ENCODE measurements around the gene SLC22A3.

Gene SLC22A3

DNA sequence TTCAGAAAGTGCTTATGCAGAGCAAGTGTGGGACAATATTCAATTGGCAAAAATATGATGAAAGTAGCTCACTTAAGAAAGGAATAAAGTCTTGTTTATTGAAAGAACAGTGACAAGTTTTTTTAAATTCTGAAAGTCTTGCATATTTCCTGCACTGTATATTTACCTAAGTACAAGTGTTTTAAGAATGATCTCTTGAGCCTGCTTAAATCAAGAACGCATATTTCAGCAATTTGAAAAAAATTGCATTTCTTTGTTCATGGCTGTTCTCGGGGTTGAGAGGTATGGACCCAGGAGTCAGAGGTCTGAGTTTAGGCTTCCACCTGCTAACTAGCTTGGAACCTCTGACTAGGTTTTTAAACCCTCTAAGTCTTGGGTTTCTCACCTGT is 27.4 kb downstream of the SLC22A3 start:
- no peaks in the 10 kb centered on the region for H3K4me1 ChIP-seq (ENCODE audit: insufficient read depth, insufficient read length)
- no peak overlapping the region for H3K4me3 ChIP-seq (ENCODE audit: insufficient read length, low read depth)
- H3K27me3 ChIP-seq (ENCODE audit: insufficient read depth, insufficient read length): no peaks in the 10 kb centered on the region
- DNase-seq (ENCODE audit: low read depth, low spot score): no peak
- H3K36me3 ChIP-seq (ENCODE audit: insufficient read depth, insufficient read length, low read length): no peaks in the 10 kb centered on the region
- TF ChIP-seq SUZ12 (IDR thresholded peaks at IDR 0.05; ENCODE audit: extremely low read depth, insufficient read depth, insufficient read length): no peak
- TF ChIP-seq ZNF274 (IDR thresholded peaks at IDR 0.05; ENCODE audit: low read depth, low read length): no peak
- no peak for TF ChIP-seq YY1 (IDR thresholded peaks at IDR 0.05; ENCODE audit: insufficient read depth, insufficient read length)
- no peak overlapping the region for H3K9ac ChIP-seq (ENCODE audit: insufficient read length, low read depth)
- no peaks in the 10 kb centered on the region for H3K9me3 ChIP-seq (ENCODE audit: insufficient read depth, low read length)

DNA sequence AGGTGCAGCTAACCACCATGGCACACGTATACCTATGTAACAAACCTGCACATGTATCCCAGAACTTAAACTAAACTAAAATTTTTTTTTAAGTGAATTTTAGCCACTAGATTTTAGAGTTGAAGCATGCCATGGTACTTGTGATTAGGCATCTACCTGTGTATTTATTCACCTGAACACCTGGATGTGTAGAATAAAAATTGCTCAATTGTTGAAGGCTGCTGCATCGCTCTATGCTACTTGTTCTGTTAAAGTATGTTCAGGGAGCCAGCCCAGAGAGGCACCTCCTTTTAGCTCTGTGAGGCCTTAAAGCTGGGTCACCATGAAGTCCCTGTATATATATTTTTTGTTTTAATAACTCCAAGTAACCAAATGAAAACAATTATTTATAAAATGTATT is 28.3 kb downstream of the SLC22A3 start:
- no peak for DNase-seq (ENCODE audit: low read depth, low spot score)
- Histone ChIP-seq H3K9me3 (ENCODE audit: insufficient read depth, low read length) (no peaks in the 10 kb centered on the region), H3K9ac (ENCODE audit: insufficient read length, low read depth) (no peak overlapping the region), H3K4me1 (ENCODE audit: insufficient read depth, insufficient read length) (no peaks in the 10 kb centered on the region), H3K4me3 (ENCODE audit: insufficient read length, low read depth) (no peak overlapping the region), H3K36me3 (ENCODE audit: insufficient read depth, insufficient read length, low read length) (no peaks in the 10 kb centered on the region), H3K27me3 (ENCODE audit: insufficient read depth, insufficient read length) (no peaks in the 10 kb centered on the region)
- no peak for TF ChIP-seq ZNF274 (IDR thresholded peaks at IDR 0.05; ENCODE audit: low read depth, low read length)
- TF ChIP-seq SUZ12 (IDR thresholded peaks at IDR 0.05; ENCODE audit: extremely low read depth, insufficient read depth, insufficient read length): no peak
- no peak for TF ChIP-seq YY1 (IDR thresholded peaks at IDR 0.05; ENCODE audit: insufficient read depth, insufficient read length)

DNA sequence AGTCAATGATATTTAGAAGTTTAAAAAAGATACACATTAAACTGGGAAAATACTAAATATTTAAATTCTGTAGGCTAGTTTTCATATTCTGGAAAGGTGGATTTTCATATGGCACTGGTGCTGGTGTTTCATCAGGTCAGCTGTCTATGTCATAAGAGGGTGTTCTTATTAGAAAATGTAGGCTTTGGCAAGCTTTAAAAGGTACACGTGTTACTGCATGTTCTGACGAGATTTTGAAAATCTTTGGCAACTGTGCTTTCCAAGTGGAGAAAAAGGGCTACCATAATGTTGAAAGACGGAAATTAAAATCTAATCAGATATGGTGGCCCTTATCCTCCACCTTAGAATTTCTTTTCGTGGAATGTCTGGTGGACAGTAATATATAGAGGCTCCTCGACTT is 30.0 kb downstream of the SLC22A3 start:
- H3K27me3 ChIP-seq (ENCODE audit: insufficient read depth, insufficient read length): no peaks in the 10 kb centered on the region
- H3K9ac ChIP-seq (ENCODE audit: insufficient read length, low read depth): no peak overlapping the region
- H3K4me3 ChIP-seq (ENCODE audit: insufficient read length, low read depth): no peak overlapping the region
- no peaks in the 10 kb centered on the region for H3K36me3 ChIP-seq (ENCODE audit: insufficient read depth, insufficient read length, low read length)
- H3K4me1 ChIP-seq (ENCODE audit: insufficient read depth, insufficient read length): no peaks in the 10 kb centered on the region
- TF ChIP-seq YY1 (IDR thresholded peaks at IDR 0.05; ENCODE audit: insufficient read depth, insufficient read length): no peak
- TF ChIP-seq SUZ12 (IDR thresholded peaks at IDR 0.05; ENCODE audit: extremely low read depth, insufficient read depth, insufficient read length): no peak
- no peak for TF ChIP-seq ZNF274 (IDR thresholded peaks at IDR 0.05; ENCODE audit: low read depth, low read length)
- DNase-seq (ENCODE audit: low read depth, low spot score): no peak
- H3K9me3 ChIP-seq (ENCODE audit: insufficient read depth, low read length): no peaks in the 10 kb centered on the region

DNA sequence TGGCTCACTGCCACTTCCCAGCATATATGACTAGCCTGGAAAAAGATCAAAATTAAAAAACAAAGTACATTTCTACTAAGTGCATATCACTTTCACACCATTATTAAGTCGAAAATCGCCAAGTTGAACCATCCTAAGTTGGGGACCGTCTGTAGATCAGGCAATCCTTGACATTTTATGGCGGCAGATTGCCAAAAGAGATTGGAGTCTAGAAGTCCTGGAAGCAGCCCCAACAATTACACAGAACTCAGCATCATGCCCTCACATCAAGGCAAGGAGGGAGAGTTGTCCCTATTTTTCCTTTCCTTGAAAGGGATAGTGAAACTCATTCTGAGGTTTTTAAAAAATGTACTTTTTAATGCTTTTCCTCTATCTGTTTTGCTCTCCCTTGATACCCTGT is 30.7 kb downstream of the SLC22A3 start:
- TF ChIP-seq ZNF274 (IDR thresholded peaks at IDR 0.05; ENCODE audit: low read depth, low read length) (no peak), YY1 (IDR thresholded peaks at IDR 0.05; ENCODE audit: insufficient read depth, insufficient read length) (no peak), SUZ12 (IDR thresholded peaks at IDR 0.05; ENCODE audit: extremely low read depth, insufficient read depth, insufficient read length) (no peak)
- no peaks in the 10 kb centered on the region for H3K27me3 ChIP-seq (ENCODE audit: insufficient read depth, insufficient read length)
- H3K9me3 ChIP-seq (ENCODE audit: insufficient read depth, low read length): no peaks in the 10 kb centered on the region
- no peak for DNase-seq (ENCODE audit: low read depth, low spot score)
- no peak overlapping the region for H3K9ac ChIP-seq (ENCODE audit: insufficient read length, low read depth)
- no peaks in the 10 kb centered on the region for H3K36me3 ChIP-seq (ENCODE audit: insufficient read depth, insufficient read length, low read length)
- no peaks in the 10 kb centered on the region for H3K4me1 ChIP-seq (ENCODE audit: insufficient read depth, insufficient read length)
- H3K4me3 ChIP-seq (ENCODE audit: insufficient read length, low read depth): no peak overlapping the region

DNA sequence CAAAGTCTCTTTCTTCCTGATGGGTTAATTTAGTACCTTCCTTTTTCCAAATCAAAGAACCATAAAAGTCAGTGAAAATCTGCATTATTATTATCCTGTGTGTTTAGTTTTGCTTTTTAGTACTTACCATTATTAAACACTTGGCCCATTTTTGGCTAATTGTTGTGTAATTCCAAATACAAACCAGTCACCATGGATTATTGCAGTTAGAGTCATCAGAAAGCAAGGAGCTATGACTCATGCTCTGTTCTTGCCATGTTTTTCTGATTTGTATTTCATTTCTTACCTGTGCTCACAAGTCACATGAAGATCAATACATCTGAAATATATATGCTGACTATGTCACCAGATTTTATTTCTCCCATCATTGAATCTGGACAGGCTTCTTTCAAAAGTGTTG is 31.3 kb downstream of the SLC22A3 start:
- Histone ChIP-seq H3K9me3 (ENCODE audit: insufficient read depth, low read length) (no peaks in the 10 kb centered on the region), H3K36me3 (ENCODE audit: insufficient read depth, insufficient read length, low read length) (no peaks in the 10 kb centered on the region), H3K4me3 (ENCODE audit: insufficient read length, low read depth) (no peak overlapping the region), H3K4me1 (ENCODE audit: insufficient read depth, insufficient read length) (no peaks in the 10 kb centered on the region), H3K27me3 (ENCODE audit: insufficient read depth, insufficient read length) (no peaks in the 10 kb centered on the region), H3K9ac (ENCODE audit: insufficient read length, low read depth) (no peak overlapping the region)
- no peak for DNase-seq (ENCODE audit: low read depth, low spot score)
- TF ChIP-seq ZNF274 (IDR thresholded peaks at IDR 0.05; ENCODE audit: low read depth, low read length): no peak
- no peak for TF ChIP-seq SUZ12 (IDR thresholded peaks at IDR 0.05; ENCODE audit: extremely low read depth, insufficient read depth, insufficient read length)
- TF ChIP-seq YY1 (IDR thresholded peaks at IDR 0.05; ENCODE audit: insufficient read depth, insufficient read length): no peak

DNA sequence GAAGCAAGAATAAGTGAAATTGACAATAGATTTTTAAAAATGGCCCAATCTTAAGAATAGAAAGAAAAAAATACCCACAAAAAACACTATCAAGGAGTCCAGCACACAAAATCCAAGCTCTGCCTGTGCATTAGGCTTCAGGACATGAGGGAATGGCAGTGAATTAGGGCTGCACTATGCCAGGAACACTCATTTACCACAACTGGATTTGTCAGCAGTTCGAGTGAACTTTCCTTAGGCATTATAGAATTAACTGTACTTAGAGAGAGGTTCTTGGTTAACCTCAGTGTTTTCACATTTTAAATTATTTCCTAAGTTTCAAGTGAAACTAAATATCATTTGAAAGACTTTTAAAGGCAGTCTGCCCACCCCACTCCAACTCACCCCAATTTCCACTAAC is 34.8 kb downstream of the SLC22A3 start:
- Histone ChIP-seq H3K36me3 (ENCODE audit: insufficient read depth, insufficient read length, low read length) (no peaks in the 10 kb centered on the region), H3K4me1 (ENCODE audit: insufficient read depth, insufficient read length) (no peaks in the 10 kb centered on the region), H3K27me3 (ENCODE audit: insufficient read depth, insufficient read length) (no peaks in the 10 kb centered on the region), H3K9me3 (ENCODE audit: insufficient read depth, low read length) (no peaks in the 10 kb centered on the region), H3K9ac (ENCODE audit: insufficient read length, low read depth) (no peak overlapping the region), H3K4me3 (ENCODE audit: insufficient read length, low read depth) (no peak overlapping the region)
- TF ChIP-seq SUZ12 (IDR thresholded peaks at IDR 0.05; ENCODE audit: extremely low read depth, insufficient read depth, insufficient read length): no peak
- TF ChIP-seq YY1 (IDR thresholded peaks at IDR 0.05; ENCODE audit: insufficient read depth, insufficient read length): no peak
- TF ChIP-seq ZNF274 (IDR thresholded peaks at IDR 0.05; ENCODE audit: low read depth, low read length): no peak
- no peak for DNase-seq (ENCODE audit: low read depth, low spot score)

- no peaks in the 10 kb centered on the region for H3K36me3 ChIP-seq (ENCODE audit: insufficient read depth, insufficient read length, low read length)
- H3K9me3 ChIP-seq (ENCODE audit: insufficient read depth, low read length): no peaks in the 10 kb centered on the region
- no peak overlapping the region for H3K4me3 ChIP-seq (ENCODE audit: insufficient read length, low read depth)
- no peak overlapping the region for H3K9ac ChIP-seq (ENCODE audit: insufficient read length, low read depth)
- TF ChIP-seq SUZ12 (IDR thresholded peaks at IDR 0.05; ENCODE audit: extremely low read depth, insufficient read depth, insufficient read length): no peak
- no peak for TF ChIP-seq ZNF274 (IDR thresholded peaks at IDR 0.05; ENCODE audit: low read depth, low read length)
- no peak for TF ChIP-seq YY1 (IDR thresholded peaks at IDR 0.05; ENCODE audit: insufficient read depth, insufficient read length)
- H3K4me1 ChIP-seq (ENCODE audit: insufficient read depth, insufficient read length): no peaks in the 10 kb centered on the region
- no peak for DNase-seq (ENCODE audit: low read depth, low spot score)
- H3K27me3 ChIP-seq (ENCODE audit: insufficient read depth, insufficient read length): no peaks in the 10 kb centered on the region
Measured at GRCh38 chr6:160386869-160387530, 38.8 kb downstream of the SLC22A3 start.
